T-helper 9 cell (primary cell): ENCODE results near the gene LGI2.
"Not testable (repeated sequence)": the region's sequence is repeated elsewhere in the genome, so short reads cannot be mapped to it uniquely, and the experiment has no call there.

Experiments used
- DNase-seq: peaks from one replicate; pipeline ENCODE4 v3.0.0-alpha.2; 2020
- total RNA-seq, 2 donors: gene quantifications; one replicate each; lab custom pipeline; 2026; lab: John Stamatoyannopoulos, UW

LGI2 gene
- 0 reads per million in 2 donors for total RNA-seq

- no peak for DNase-seq
These were observed at the start of gene LGI2 for GRCh38 chr4:25030277-25031076. Gene LGI2, minus strand, starts transcription at chr4:25030946. Its CDS starts 253 bp downstream, at chr4:25030693.

DNA sequence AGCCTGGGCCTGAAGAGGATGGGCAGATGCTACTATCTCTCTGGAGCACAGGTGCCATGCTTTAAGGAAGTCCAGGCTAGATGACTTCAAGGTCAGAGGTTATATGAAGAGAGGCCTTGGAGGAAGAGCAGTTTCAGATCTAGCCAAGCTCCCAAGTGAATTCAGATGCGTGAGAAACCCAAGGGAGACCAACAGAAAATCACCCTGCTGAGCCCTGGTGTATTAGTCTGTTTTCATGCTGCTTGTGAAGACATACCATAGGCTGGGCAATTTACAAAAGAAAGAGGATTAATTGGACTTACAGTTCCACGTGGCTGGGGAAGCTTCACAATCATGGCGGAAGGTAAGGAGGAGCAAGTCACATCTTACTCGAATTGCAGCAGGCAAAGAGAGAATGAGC lies 47.8 kb upstream of the LGI2 start:
- no peak for DNase-seq

DNA sequence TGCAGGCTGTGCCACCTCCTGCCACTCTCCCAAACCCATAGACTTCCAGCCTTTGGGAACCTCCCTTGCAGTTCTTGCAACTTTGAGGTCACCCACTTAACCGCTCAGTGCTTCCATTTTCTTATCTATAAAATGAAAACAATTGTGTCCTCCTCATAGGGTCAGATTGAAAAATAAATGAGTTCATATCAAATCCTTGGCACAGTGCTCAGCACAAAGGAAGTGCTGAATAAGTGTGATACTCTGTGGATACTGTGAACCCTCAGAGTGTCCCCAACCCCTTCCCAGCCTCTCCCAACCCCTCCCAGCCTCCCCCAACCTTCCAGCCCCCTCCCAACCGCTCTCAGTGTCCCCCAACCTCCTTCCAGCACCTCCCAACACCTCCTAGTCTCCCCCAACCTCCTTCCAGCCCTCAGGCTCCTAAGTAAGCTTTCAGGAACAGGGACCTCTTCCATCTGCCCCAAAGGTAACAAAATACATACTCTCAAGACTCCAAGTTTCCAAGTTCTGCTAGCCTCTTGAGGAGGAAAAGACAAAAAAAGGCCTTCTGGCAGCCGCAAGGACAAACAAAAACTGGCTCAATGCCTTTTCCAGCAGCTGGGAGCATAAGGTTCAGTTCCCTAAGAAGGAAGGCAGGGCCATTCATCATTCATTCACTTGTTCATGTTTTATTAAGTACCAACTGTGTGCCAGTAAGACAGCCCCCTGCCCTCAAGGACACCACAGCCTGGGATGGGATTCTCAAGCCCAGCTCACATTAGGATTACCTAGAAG lies 46.1 kb upstream of the LGI2 start:
- DNase-seq = no peak

DNA sequence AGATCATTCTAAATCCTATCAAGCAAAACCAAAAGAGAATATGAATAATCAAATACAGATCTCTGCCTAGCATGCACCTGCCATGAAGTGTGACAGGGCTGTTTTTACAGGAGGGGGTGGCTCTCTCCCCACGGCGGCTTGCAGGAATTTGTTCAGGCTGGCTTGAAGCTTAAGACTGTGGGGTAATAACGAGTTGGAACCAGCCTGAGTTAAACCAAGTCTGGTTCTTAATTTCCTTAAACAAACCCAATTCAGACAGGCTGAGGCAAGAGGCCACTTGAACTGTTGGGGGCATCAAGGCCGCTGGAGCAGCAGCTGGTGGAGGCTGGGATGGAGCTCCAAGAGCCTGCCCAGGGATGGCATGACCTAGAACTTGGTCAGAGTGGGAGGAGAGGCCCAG lies 45.1 kb upstream of the LGI2 start:
- no peak for DNase-seq

GRCh38 chr4:25075129-25075528 lies 44.4 kb upstream of the LGI2 start:
- DNase-seq = no peak

DNA sequence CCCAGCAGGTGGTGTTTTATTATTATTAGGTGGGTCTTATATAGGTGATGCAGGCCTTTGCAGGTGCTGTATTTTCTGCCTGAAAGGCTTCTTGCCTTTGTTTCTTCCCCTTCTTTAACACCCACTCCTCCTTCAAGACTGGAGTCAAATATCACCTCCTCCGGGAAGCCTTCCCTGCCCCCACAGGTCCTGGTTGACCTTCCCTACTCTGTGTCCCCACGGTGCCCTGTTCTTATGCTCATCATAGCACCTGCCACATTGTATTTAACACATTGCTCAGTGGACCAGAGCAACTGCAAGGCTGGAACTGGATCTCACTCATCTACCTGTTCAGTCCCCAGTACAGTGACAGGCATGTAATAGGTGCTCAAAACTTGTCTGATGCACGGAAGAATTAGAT lies 39.8 kb upstream of the LGI2 start:
- no peak for DNase-seq

DNA sequence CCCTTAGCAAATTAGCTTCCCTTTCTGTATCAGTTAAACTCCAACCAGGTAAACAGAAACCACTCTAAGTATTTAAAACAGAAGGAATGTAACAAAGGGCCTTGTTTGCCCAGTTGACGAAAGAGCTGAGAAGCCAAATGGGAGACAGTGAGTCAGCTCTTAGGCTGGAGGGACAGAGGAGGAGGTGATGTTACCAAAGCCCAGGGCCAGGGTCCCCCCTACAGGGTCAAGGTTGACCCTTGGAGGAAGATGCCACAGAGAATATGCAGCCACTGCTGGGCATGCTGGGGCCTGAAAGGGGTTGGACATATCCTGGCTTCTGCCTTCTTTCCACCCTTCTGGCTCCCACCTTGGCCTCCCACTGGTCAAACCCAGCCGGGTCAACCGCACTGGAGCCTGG lies 38.3 kb upstream of the LGI2 start:
- DNase-seq = no peak

GRCh38 chr4:25068386-25068785 lies 37.6 kb upstream of the LGI2 start:
- DNase-seq = no peak

GRCh38 chr4:25065932-25066590 lies 35.3 kb upstream of the LGI2 start:
- no peak for DNase-seq

GRCh38 chr4:25065431-25065858 lies 34.7 kb upstream of the LGI2 start:
- no peak for DNase-seq

- DNase-seq = not testable (repeated sequence)
These were observed 33.7 kb upstream of the LGI2 start for GRCh38 chr4:25064447-25064846.

GRCh38 chr4:25063116-25063515 lies 32.4 kb upstream of the LGI2 start:
- no peak for DNase-seq

DNA sequence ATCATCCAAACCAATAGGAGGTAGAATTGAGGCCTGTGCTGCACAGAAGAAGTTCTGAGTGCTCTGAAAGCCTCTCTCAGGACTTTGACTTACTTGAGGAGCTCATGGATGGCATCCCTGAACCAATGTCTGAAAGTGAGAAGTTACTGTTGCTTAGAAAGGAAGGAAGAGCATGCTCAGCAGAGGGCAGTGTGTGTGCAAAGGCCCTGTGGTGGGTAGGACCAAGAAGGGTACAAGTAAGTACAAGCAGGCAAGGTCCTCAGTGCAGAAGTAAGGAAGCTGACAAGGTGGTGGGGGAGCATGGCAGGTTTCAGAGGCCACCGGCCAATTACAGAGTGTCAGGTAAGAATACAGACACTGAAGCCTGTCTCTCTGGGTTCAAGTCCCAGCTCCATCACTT lies 31.4 kb upstream of the LGI2 start:
- no peak for DNase-seq

DNA sequence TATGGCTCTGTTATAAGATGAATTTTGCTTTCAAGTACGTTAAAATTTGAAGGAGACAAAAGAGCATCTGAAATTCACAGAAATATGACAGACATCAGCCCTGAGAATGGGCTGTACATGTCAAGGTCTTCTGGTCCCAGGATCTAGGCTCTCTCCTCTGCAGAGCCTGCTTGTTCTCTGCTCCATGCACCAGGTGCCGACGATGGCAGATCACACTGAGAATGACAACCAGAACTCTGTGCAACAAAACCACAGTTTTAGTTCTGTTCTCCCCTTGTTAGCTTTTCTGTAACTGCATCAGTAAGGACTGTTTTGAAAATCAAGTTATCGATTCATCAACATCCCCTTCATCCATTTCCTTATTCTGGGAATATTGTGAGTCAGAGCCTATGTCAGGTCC lies 30.9 kb upstream of the LGI2 start:
- no peak for DNase-seq

GRCh38 chr4:25060963-25061340 lies 30.2 kb upstream of the LGI2 start:
- DNase-seq = no peak

DNA sequence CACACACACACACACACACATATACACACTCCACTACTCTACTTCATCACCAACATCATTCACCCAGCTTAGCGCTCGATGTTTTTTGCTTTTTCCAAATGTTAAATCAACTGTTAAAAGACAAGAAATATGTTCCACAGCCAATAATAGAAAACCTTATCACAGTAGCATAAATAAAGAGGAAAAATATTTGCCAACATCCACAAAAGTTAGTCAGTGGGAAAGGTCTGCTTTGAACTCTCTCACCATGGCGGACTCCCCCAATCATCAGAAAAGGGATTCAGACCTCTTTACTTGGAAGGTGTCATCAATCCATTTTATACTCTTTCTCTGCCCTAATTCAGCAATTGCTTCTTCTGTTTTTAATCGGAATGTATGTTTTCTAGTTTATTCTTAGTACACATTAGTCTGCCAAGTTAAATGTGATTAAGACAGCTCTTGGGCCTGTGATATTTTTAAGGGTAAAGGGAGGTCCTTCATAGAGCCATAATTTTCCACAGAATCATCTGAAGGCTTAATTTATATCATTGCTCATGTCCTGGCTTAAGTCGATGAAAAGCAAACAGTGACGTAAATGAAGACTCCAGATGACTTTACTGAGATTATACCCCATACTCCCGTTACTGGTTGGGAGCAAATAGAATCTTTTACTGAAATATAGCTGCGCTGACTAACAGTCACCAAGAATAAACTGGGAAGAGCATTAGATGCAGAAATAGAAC lies 29.7 kb upstream of the LGI2 start:
- no peak for DNase-seq

- no peak for DNase-seq
These were observed 29.0 kb upstream of the LGI2 start for GRCh38 chr4:25059791-25060190.

- DNase-seq = no peak
These were observed 28.1 kb upstream of the LGI2 start for GRCh38 chr4:25058796-25059195.

- no peak for DNase-seq
These were observed 26.6 kb upstream of the LGI2 start for GRCh38 chr4:25057299-25057698.

- DNase-seq = not testable (repeated sequence)
These were observed 21.3 kb upstream of the LGI2 start for GRCh38 chr4:25052037-25052436.

DNA sequence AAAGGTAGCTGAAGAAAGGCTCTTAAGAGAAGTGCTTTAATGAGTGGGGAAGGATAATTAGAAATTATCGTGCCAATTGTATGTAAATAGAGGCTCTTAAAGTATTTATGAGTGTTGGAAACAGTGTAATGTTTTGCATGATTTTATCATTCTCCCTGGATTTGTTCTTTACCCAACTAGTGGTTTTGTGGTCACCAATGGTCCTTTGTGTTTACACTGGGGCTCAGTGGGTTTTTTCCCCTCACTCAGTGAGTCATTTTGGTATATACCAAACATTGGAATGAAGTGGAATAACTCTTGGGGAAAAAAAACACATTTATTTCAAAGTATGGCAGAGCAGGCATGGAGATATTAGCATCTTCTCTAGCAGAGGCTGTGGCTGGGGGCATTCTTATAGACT lies 20.8 kb upstream of the LGI2 start:
- DNase-seq = no peak

- DNase-seq = no peak
These were observed 19.8 kb upstream of the LGI2 start for GRCh38 chr4:25050370-25051078.
